Gastroesophageal sphincter (tissue), 4 donors: Measurements from ENCODE around the gene RAB17. TPM values are rescaled to one million over a fixed set of nuclear protein-coding genes. Genes with fewer than 3 reads are reported as not detected.

Experiments used
- ATAC-seq: fragments of 150-250 bp; one replicate; pipeline ENCODE4 v1.9.1; 2016; ENCODE audit warnings: mild to moderate bottlenecking, moderate library complexity
- H3K27ac ChIP-seq, 4 donors: fragments of 200-600 bp; sonication (generic) in 3 of 4; 1 replicate in 3 of 4; 2 replicates in 1 of 4; pipeline ENCODE4 v1.5.1; 2016 to 2019
- H3K27me3 ChIP-seq: fragments of 200-600 bp; sonication (generic); one replicate; pipeline ENCODE4 v1.5.1; 2019
- H3K36me3 ChIP-seq, 2 donors: fragments of 200-600 bp; sonication (generic); one replicate each; pipeline ENCODE4 v1.5.1; 2019; ENCODE audit warnings: control low read depth in 1 of 2
- H3K4me1 ChIP-seq, 3 donors: fragments of 200-600 bp; sonication (generic); 1 replicate in 2 of 3; 2 replicates in 1 of 3; pipeline ENCODE4 v1.5.1; 2016 to 2019; ENCODE audit warnings: control low read depth in 2 of 3
- H3K4me3 ChIP-seq, 2 donors: fragments of 200-600 bp; sonication (generic); one replicate each; pipeline ENCODE4 v1.5.1; 2019; ENCODE audit warnings: mild to moderate bottlenecking in 1 of 2, moderate library complexity in 1 of 2
- H3K9me3 ChIP-seq, 3 donors: fragments of 200-600 bp; sonication (generic); one replicate each; pipeline ENCODE4 v1.5.1; 2017 to 2019; ENCODE audit warnings: control low read depth in 2 of 3
- CTCF ChIP-seq, 4 experiments: fragments of 200-600 bp in 2 of 4; fragments of 450-650 bp in 2 of 4; sonication (generic) in 1 of 4; IDR thresholded peaks; one replicate each; pipeline ENCODE4 v1.5.1; 2017 to 2019; ENCODE audit warnings: antibody characterized with exemption in 4 of 4, mild to moderate bottlenecking in 2 of 4, moderate library complexity in 2 of 4
- EP300 ChIP-seq: sonication (generic); formaldehyde crosslinking; IDR thresholded peaks from one replicate; pipeline ENCODE4 v1.6.1; 2017; ENCODE audit warnings: antibody characterized with exemption, mild to moderate bottlenecking
- POLR2A ChIP-seq, 2 donors: fragments of 450-650 bp; IDR thresholded peaks; one replicate each; pipeline ENCODE4 v1.6.1; 2017; ENCODE audit warnings: antibody characterized with exemption in 2 of 2, mild to moderate bottlenecking in 2 of 2, moderate library complexity in 1 of 2
- POLR2AphosphoS5 ChIP-seq: sonication (generic); formaldehyde crosslinking; IDR thresholded peaks from one replicate; pipeline ENCODE4 v1.6.1; 2017; ENCODE audit warnings: antibody characterized with exemption
- WGBS, 2 donors: methylation state at CpG; one replicate each; pipeline ENCODE4 v1.1.5; 2018; ENCODE audit warnings: low coverage in 1 of 2; 5-methylcytosine and 5-hydroxymethylcytosine counted together
- total RNA-seq, 4 donors: library from RNA; depleted of rRNA; stranded (reverse); fragments of >200 nt; gene quantifications; one replicate each; pipeline ENCODE4 v1.1.0, GENCODE V29; 2016

The RAB17 gene
- total RNA-seq, 4 donors from 2014 or later: 0.81 to 6.7 (median 3.2) TPM

GRCh38 chr2:237577458-237577857 is 13.1 kb downstream of the RAB17 start:
- 67% methylated on average over 1 of the region's 10 CpGs; no CpG with 5 or more reads in 1 of the 2 donors for WGBS, 2 donors
- Histone ChIP-seq H3K9me3 (no peaks in the 10 kb centered on the region), H3K4me1 (peaks cover 0 to 38% (median 10%) of the 10 kb centered on the region in 3 donors), H3K27me3 (no peaks in the 10 kb centered on the region), H3K4me3 (no peak overlapping the region), H3K27ac (no peak overlapping the region), H3K36me3 (no peaks in the 10 kb centered on the region)
- no peak for ATAC-seq
- TF ChIP-seq CTCF (IDR thresholded peaks at IDR 0.05): no peak
- no peak for TF ChIP-seq POLR2A (IDR thresholded peaks at IDR 0.05)
- TF ChIP-seq EP300: no peak
- no peak for TF ChIP-seq POLR2AphosphoS5

- no peak for TF ChIP-seq POLR2AphosphoS5
- TF ChIP-seq POLR2A (IDR thresholded peaks at IDR 0.05): no peak
- TF ChIP-seq CTCF (IDR thresholded peaks at IDR 0.05): no peak
- no peak for TF ChIP-seq EP300
- 79 to 91% methylated on average over 6 to 7 of the region's 9 CpGs for WGBS, 2 donors
- H3K4me1 ChIP-seq: peaks cover 0 to 38% (median 9%) of the 10 kb centered on the region in 3 donors
- no peaks in the 10 kb centered on the region for H3K36me3 ChIP-seq
- H3K27ac ChIP-seq: no peak overlapping the region
- no peaks in the 10 kb centered on the region for H3K9me3 ChIP-seq
- ATAC-seq: no peak
- H3K27me3 ChIP-seq: no peaks in the 10 kb centered on the region
- H3K4me3 ChIP-seq: no peak overlapping the region
Observed at GRCh38 chr2:237576974-237577373, 13.6 kb downstream of the RAB17 start.

GRCh38 chr2:237575869-237576862 is 14.4 kb downstream of the RAB17 start:
- Histone ChIP-seq H3K27me3 (no peaks in the 10 kb centered on the region), H3K36me3 (no peaks in the 10 kb centered on the region), H3K4me3 (no peak overlapping the region), H3K4me1 (peaks cover 0 to 36% (median 10%) of the 10 kb centered on the region in 3 donors), H3K9me3 (no peaks in the 10 kb centered on the region), H3K27ac (peak overlapping the region in 1 of 4 donors; percentile 51)
- ATAC-seq: no peak
- TF ChIP-seq CTCF (IDR thresholded peaks at IDR 0.05): no peak
- no peak for TF ChIP-seq POLR2AphosphoS5
- no peak for TF ChIP-seq POLR2A (IDR thresholded peaks at IDR 0.05)
- TF ChIP-seq EP300: no peak
- WGBS, 2 donors: 92% methylated on average over 3 to 11 of the region's 27 CpGs

- Histone ChIP-seq H3K36me3 (no peaks in the 10 kb centered on the region), H3K4me1 (peaks cover 0 to 32% (median 10%) of the 10 kb centered on the region in 3 donors), H3K4me3 (no peak overlapping the region), H3K9me3 (no peaks in the 10 kb centered on the region), H3K27me3 (no peaks in the 10 kb centered on the region), H3K27ac (peak overlapping the region in 3 of 4 donors; percentile 3 to 51 (median 49))
- WGBS, 2 donors: 48 to 51% methylated on average over 4 to 8 of the region's 25 CpGs
- TF ChIP-seq EP300 (no peak), POLR2A (IDR thresholded peaks at IDR 0.05) (no peak), POLR2AphosphoS5 (no peak), CTCF (IDR thresholded peaks at IDR 0.05) (no peak)
- ATAC-seq: peak; percentile 39
Observed at GRCh38 chr2:237574894-237575868, 15.4 kb downstream of the RAB17 start.
